8988T (cell line): ENCODE results near the gene ACTL9.
"Not testable (repeated sequence)": the region's sequence is repeated elsewhere in the genome, so short reads cannot be mapped to it uniquely, and the experiment has no call there.

Experiments used
- DNase-seq: peaks from one replicate; pipeline ENCODE4 v3.0.0; 2011

The ACTL9 gene

DNA sequence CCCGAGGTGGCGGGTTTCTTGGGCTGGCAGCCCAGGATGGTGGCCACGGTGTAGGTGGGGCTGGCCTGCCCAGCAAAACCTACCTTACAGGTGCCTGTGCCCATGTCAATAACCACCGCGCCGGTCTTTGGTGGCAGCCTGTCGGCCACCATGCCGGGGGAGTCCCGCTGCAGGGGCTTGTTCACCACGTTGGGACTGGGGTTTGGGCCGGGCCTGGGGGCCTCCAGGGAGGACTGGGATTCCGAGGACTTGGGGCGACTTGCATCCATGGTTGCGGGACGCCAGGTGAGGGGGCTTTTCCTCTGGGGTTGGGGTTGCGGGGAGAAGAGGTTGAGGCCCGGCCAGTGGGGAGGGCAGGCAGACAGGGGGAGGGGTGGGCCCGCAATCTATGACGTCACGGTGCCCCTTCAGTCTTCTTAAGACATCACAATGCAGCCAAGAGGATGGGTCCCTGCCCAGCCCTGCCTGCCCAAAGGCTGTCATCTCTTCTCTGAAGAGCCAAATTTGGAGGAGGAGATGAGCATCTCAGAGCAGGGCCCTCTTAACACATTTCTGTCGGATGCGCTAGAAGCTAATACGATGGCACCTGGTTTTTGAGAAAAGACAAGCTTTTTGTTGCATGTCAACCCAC lies at the start of gene ACTL9:
ACTL9 (minus strand) TSS at position 363 of the 631 bp plus-strand sequence; CDS start at position 269, 94 bp downstream.
- DNase-seq, result no peak

DNA sequence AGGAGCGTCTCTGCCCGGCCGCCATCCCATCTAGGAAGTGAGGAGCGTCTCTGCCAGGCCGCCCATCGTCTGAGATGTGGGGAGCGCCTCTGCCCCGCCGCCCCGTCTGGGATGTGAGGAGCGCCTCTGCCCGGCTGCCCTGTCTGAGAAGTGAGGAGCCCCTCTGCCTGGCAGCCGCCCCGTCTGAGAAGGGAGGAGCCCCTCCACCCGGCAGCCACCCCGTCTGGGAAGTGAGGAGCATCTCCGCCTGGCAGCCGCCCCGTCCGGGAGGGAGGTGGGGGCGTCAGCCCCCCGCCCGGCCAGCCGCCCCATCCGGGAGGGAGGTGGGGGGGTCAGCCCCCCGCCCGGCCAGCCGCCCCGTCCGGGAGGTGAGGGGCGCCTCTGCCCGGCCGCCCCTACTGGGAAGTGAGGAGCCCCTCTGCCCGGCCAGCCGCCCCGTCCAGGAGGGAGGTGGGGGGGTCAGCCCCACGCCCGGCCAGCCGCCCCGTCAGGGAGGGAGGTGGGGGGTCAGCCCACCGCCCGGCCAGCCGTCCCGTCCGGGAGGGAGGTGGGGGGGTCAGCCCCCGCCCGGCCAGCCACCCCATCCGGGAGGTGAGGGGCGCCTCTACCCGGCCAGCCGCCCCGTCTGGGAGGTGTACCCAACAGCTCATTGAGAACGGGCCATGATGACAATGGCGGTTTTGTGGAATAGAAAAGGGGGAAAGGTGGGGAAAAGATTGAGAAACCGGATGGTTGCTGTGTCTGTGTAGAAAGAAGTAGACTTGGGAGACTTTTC lies 40.9 kb upstream of the ACTL9 start:
- DNase-seq, result not testable (repeated sequence)

GRCh38 chr19:8738377-8738776 lies 39.8 kb upstream of the ACTL9 start:
- DNase-seq, result no peak

DNA sequence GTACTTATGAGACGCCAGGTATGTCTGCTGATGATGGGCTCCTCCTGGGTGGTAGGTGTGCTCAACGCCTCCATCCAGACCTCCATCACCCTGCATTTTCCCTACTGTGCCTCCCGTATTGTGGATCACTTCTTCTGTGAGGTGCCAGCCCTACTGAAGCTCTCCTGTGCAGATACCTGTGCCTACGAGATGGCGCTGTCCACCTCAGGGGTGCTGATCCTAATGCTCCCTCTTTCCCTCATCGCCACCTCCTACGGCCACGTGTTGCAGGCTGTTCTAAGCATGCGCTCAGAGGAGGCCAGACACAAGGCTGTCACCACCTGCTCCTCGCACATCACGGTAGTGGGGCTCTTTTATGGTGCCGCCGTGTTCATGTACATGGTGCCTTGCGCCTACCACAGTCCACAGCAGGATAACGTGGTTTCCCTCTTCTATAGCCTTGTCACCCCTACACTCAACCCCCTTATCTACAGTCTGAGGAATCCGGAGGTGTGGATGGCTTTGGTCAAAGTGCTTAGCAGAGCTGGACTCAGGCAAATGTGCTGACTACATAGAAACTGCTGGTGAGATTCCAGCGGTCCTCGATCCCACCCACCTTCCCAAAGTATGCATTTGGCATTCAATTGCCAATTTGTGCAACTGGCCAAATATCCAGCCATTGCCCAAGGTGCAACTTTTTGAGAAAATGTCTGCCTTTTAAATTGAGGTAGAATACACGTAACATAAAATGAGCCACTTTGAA lies 33.0 kb upstream of the ACTL9 start:
- DNase-seq, result no peak

DNA sequence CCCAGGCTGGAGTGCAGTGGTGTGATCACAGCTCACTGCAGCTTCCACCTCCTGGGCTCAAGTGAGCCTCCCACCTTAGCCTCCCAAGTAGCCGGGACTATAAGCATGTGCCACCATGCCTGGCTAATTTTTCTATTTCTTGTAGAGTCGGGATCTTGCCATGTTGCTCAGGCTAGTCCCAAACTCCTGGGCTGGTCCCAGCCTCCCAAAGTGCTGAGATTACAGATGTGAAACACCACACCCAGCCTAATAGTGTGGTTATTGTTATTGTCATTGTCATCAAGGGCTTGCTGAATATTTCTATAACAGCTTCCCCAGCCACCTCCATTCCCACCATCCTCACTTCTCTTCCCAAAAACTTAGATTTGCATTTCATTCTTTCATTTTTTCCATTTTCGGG lies 25.7 kb upstream of the ACTL9 start:
- DNase-seq, result no peak

GRCh38 chr19:8722032-8722431 lies 23.4 kb upstream of the ACTL9 start:
- no peak for DNase-seq

DNA sequence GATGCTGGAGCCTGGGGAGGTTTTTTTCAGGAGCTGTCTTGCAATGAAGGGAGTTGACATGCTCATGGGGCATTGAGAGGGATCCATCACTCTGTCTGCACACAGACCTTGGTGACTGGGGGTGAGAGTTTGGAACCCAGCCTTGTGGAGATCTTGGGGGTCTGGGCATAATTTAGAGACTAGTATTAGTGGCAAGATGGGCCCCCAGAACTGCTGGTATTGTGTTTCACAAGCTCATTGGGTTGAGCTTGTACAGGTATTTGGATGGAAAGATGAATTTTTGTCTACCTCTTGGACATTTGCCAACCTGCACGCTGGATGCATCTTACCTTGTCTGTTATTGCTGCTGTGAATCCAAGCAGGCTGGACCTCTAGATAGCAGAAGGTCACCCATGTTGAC lies 22.7 kb upstream of the ACTL9 start, which contains the start of gene OR2Z1:
OR2Z1 (plus strand) TSS at position 301 of the 400 bp plus-strand sequence. CDS start 9,395 bp downstream, outside the sequence.
- DNase-seq, result no peak

DNA sequence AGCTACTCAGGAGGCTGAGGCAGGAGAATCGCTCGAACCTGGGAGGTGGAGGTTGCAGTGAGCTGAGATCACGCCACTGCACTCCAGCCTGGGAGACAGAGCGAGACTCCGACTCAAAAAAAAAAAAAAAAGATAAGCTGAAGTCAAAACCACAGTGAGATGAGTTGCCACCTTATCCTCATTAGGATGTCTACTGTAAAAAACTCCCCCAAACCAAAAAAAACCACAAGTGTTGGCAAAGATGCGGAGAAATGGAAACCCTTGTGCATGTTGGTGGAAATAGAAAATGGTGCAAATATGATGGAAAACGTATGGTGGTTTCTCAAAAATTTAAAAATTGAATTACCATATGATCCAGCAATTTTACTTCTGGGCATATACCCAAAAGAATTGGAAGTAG lies 11.7 kb upstream of the ACTL9 start:
- DNase-seq, result not testable (repeated sequence)

DNA sequence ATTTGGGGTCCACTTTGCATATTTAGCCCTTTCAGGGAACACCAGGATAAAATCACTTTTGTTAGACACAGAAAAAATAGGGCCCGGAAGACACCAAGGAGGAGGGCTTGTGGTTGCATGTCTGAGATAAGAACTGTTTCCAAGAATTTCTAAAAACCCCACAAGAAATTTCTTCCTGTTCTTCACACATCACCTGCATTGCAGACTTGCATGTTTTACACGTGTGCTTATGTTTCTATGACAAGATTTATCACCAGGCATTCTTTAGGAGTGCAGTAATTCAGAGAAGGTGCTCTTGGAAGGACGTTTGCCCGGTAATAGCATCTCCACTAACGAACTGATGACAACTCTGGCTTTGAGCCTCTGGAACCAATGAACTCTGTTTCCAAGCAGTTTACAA lies 7.1 kb upstream of the ACTL9 start:
- no peak for DNase-seq

DNA sequence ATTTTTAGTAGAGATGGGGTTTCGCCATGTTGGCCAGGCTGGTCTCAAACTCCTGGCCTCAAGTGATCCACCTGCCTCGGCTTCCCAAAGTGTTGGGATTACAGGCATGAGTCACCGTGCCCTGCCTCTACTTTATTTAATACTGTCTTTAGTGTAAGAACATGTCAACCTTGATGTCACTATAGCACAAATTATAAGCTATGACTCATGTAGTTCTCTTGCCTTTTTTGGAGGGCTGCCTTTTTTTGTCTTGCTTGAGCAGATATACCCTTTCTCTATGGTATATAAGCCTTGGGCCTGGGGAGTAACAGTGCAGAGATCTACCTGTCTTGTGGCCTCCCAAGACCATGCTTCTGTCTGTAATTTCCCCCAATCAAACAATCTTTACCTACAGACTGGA lies 6.7 kb upstream of the ACTL9 start:
- DNase-seq, result not testable (repeated sequence)

- DNase-seq, result no peak
These were observed 4.6 kb upstream of the ACTL9 start for GRCh38 chr19:8703223-8703622.

DNA sequence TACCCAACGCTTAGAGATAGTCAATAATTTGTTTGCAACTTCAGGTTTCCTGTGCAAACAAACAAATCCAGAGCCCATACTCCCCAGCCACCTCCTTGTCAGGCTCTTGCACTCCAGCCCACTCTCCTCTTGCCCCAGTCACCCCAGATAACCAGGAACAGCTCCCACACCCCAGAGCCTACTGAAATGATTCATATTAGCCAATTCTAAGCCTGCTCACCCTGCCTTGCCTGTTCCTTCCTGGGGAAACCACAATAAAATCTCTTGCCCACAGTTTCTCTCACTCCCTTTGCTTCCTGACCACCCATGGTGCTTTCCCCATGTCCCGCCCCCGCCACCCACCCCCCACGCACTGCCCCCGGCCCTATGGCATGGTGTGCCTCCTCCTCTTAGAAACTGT lies 3.8 kb upstream of the ACTL9 start:
- DNase-seq, result no peak

- DNase-seq, result no peak
These were observed 2.4 kb upstream of the ACTL9 start for GRCh38 chr19:8700956-8701355.

DNA sequence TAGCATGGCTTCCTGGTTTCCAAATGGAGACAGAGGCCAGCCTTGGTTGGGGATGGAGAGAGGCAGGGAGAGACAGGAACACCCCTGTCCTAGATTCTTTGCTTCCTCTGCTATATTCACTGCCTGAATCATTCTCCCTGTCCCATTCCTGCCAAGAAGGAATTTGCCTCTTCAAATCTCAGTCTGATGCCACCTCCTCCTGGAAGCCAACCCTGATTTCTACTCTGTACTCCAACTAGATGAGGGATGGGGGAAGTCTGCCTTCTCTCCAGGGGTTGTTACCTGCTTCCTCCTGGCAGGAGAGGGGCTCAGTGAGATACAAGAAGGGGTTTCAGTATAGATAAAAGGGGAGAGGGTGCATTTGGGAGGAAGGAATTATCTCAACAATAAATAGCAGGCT lies 1.3 kb upstream of the ACTL9 start:
- DNase-seq, result no peak

DNA sequence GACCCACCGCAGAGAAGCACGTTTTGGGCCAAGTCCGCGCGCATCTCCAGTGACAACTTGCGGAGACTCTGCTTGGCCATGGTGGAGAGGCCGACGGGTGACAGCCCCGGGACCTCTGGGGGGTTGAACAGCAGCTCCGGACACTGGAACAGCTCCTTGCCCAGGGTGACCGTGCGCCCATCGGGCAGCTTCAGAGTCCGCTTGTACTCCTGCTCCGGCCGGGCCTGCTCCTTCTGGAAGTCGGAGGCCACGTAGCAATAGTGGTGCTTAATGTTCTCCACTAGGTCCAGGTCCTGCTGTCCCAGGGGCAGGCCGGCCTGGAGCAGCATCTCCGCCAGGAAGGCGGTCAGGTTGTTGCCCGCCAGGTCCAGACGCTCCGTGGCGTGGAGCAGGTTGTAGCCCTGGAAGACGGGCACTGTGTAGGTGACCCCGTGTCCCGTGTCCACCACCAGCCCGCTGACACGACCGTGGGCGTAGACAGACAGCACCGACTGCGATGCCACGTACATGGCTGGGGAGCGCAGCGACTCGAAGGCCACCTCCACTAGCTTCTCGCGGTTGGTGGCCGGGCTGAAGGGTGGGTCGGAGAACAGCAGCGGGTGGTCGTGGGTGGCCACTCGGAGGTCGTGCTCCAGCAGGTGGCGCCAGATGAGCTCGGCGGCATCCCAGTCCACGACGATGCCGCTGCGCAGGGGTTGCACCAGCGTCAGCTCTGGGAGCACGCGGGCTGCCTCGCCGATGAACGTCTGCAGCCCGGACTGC lies 743 bp downstream of the ACTL9 start:
- DNase-seq, result no peak

GRCh38 chr19:8696993-8697392 lies 1.6 kb downstream of the ACTL9 start:
- DNase-seq, result no peak

DNA sequence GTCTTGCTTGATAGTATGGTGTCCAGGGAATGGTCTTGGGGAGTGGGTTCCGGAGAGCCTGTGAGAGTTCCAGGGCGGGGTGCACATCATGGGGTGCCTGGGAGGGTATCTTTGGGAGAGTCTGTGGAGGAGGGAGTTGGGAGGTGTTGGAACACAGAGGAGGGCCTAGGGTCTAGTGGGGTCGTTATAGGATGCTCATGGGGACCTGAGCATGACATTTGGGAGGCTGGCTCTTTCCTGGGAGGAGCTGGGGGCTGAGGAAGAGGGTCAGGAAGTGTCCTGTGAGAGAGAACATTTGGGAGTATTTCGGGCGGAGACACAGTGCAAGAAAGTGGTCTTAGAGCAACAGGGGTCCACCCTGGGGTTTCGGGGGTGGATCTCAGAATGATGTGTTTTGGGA lies 2.7 kb downstream of the ACTL9 start:
- no peak for DNase-seq

- no peak for DNase-seq
These were observed 3.1 kb downstream of the ACTL9 start for GRCh38 chr19:8695501-8695900.

DNA sequence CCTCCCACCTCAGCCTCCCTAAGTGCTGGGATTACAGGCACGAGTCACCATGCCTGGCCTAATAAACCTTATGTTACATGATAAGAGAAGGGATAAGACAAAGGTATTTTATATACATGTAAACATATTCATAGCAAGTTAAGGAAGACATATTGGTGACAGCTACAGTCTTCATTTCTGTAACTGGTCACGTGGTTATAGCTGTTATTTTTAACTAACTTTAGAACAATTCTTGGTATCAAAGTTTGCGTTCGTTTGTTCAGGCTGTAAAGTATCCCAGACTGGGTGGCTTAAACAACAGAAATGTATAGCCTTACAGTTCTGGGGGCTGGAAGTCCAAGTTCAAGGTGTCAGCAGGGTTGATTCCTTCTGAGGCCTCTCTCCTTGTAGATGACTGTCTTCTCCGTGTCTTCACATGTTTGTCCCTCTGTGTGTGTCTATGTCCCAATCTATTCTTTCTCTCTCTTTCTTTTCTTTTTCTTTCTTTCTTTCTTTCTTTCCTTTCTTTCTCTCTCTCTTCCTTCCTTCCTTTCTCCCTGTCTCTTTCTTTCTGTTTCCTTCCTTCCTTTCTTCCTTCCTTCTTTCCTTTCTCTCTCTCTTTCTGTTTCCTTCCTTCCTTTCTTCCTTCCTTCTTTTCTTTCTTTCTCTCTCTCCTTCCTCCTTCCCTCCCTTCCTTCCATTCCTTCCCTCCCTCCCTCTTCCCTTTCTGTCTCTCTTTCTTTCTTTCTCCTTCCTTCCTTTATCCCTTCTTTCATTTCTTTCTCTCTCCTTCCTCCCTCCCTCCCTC lies 7.6 kb downstream of the ACTL9 start:
- DNase-seq, result no peak

- no peak for DNase-seq
These were observed 9.7 kb downstream of the ACTL9 start for GRCh38 chr19:8688930-8689329.

- no peak for DNase-seq
These were observed 12.0 kb downstream of the ACTL9 start for GRCh38 chr19:8686549-8686948.
